Left renal cortex interstitium (tissue), 4 donors: Measurements from ENCODE around the gene WAC. TPM values are rescaled to one million over a fixed set of nuclear protein-coding genes. Genes with fewer than 3 reads are reported as not detected.
A peak's percentile ranks its signal among the peaks of the same experiment; 100 is the strongest.
"Not testable (repeated sequence)": the region's sequence is repeated elsewhere in the genome, so short reads cannot be mapped to it uniquely, and the experiment has no call there.

ENCODE experiments used
- DNase-seq, 4 donors: peaks; one replicate each; pipeline ENCODE4 v3.0.0-alpha.2; 2013; ENCODE audit warnings: low read depth in 4 of 4, low spot score in 2 of 4, missing footprints in 1 of 4
- polyA plus RNA-seq, 4 donors: library from polyadenylated mRNA; unstranded; fragments of 120-200 nt; gene quantifications; one replicate each; pipeline ENCODE4 v1.2.1, GENCODE V29; 2013; ENCODE audit not compliant: insufficient read length in 4 of 4

Gene WAC
- polyA plus RNA-seq, 4 donors = 134 to 162 (median 159) TPM

- no peak for DNase-seq
Observed at GRCh38 chr10:28560617-28561016, 27.7 kb downstream of the WAC start.

GRCh38 chr10:28561531-28561930 is 28.6 kb downstream of the WAC start:
- DNase-seq = no peak

GRCh38 chr10:28564905-28565304 is 32.0 kb downstream of the WAC start:
- DNase-seq = no peak

- no peak for DNase-seq
Observed at GRCh38 chr10:28566458-28567015, 33.6 kb downstream of the WAC start.

GRCh38 chr10:28569506-28570159 is 36.7 kb downstream of the WAC start:
- DNase-seq = no peak

GRCh38 chr10:28570598-28570997 is 37.7 kb downstream of the WAC start:
- DNase-seq = no peak

GRCh38 chr10:28571265-28571664 is 38.3 kb downstream of the WAC start:
- DNase-seq = no peak

GRCh38 chr10:28574214-28574613 is 41.3 kb downstream of the WAC start:
- DNase-seq = not testable (repeated sequence)

- no peak for DNase-seq
Observed at GRCh38 chr10:28575852-28576251, 42.9 kb downstream of the WAC start.

- no peak for DNase-seq
Observed at GRCh38 chr10:28577506-28577905, 44.6 kb downstream of the WAC start.

GRCh38 chr10:28578454-28578853 is 45.5 kb downstream of the WAC start:
- DNase-seq = no peak

GRCh38 chr10:28580825-28581224 is 47.9 kb downstream of the WAC start:
- DNase-seq = no peak

GRCh38 chr10:28581916-28582315 is 49.0 kb downstream of the WAC start:
- DNase-seq = no peak

GRCh38 chr10:28585076-28585475 is 52.2 kb downstream of the WAC start:
- no peak for DNase-seq

GRCh38 chr10:28586176-28586575 is 53.3 kb downstream of the WAC start:
- no peak for DNase-seq

GRCh38 chr10:28587270-28587969 is 54.5 kb downstream of the WAC start:
- no peak for DNase-seq

GRCh38 chr10:28587970-28588290 is 55.0 kb downstream of the WAC start:
- DNase-seq = peak in 1 of 4 donors; percentile 6

GRCh38 chr10:28592953-28593352 is 60.0 kb downstream of the WAC start:
- no peak for DNase-seq

GRCh38 chr10:28593811-28594210 is 60.9 kb downstream of the WAC start:
- no peak for DNase-seq

- no peak for DNase-seq
Observed at GRCh38 chr10:28594406-28594805, 61.5 kb downstream of the WAC start.

GRCh38 chr10:28595613-28596012 is 62.7 kb downstream of the WAC start:
- no peak for DNase-seq

GRCh38 chr10:28600056-28600455 is 67.1 kb downstream of the WAC start:
- DNase-seq = no peak
